C1 segment of cervical spinal cord (tissue), 14 donors: ENCODE measurements around the gene TRIM41.
"Not testable (repeated sequence)": the region's sequence is repeated elsewhere in the genome, so short reads cannot be mapped to it uniquely, and the experiment has no call there.

Experiments
- DNase-seq, 14 donors: peaks; one replicate each; lab custom pipeline; 2025; lab: John Stamatoyannopoulos, UW

TRIM41 gene

DNA sequence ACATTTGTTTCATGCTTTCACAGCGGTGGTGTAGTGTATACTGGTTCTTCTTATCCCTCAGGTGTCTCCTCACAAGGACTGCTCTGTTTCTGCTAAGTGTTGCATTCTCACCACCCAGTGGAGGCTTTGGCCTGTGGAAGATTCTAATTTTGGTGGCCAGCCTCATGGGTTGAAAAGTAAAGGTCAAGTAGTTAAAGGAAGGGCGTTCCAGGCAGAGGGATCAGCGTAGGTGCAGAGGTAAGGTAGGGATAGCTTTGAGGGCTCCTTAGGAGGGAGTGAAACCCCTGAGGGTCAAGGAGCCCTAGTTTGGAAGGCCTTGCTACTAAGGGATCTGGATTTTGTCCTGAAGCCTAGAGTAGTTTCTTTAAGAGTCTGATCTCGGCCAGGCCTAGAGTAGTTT, 25.2 kb downstream of the TRIM41 start:
- no peak for DNase-seq

DNA sequence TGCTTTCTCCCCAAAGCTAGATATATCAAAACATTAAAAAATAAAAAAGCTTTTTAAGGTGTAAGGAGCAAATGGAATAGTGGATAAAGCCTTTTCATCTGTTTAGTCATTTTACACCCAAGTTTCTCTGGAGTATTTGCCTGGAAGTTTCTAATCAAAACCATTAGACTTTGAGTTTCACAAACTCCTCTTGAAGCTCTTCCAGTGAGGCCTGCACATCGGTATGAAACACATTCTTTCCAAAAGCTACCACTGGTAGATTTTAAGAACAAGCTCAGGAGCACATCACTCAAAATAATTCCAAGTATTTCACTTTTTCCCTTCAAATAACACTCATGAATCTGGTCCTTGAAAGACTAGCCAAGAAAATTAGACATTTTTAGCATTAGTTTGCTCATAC, 32.2 kb downstream of the TRIM41 start:
- no peak for DNase-seq

DNA sequence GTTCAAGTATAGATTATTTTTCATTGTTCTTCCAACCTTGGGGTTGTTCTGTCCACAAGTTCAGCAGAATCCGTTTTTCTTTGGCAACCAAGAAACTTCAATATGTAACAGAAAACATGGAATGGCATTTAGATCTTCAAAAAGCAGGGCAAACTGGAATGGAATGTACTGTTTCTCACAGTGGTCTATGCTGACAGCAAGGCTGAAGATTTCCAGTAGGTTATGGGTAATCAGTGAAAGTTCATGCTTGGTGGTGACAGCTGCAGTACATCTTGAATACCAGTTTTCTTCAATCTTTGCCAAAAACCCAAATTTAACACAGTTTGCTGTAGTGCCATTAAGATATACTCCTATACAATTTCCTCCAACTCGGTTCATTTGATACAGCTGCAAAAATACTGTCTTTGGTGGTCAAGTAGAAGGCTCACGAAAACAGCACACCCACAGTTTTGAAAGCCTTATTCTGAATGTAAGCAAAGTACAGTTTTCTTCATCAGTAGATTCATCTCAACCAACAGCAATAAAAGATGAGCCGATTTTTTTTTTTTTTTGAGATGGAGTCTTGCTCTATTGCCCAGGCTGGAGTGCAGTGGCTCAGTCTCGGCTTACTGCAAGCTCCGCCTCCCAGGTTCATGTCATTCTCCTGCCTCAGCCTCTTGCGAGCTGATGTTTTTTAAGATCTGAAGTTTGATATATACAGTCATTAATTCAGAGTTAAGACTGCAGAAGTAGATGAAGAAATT, 32.9 kb downstream of the TRIM41 start:
- DNase-seq, result no peak

DNA sequence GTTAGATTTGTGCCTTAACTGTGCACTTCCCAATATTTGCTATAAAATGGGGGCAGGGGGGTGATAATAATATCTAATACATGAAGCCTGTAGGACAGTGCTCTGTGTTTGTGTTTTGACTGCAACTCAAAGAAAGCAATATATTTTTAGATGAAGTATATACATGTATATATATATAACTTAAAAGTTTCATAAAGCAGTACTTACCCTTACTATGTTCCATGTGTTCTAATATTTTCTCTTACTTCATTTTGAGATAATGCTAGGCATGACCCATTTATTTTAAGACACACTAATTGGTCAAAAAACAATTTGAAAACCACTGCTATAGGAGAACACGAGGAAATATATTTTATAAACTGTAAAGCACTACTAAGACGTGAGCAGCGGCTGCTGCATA, 35.5 kb downstream of the TRIM41 start:
- no peak for DNase-seq

DNA sequence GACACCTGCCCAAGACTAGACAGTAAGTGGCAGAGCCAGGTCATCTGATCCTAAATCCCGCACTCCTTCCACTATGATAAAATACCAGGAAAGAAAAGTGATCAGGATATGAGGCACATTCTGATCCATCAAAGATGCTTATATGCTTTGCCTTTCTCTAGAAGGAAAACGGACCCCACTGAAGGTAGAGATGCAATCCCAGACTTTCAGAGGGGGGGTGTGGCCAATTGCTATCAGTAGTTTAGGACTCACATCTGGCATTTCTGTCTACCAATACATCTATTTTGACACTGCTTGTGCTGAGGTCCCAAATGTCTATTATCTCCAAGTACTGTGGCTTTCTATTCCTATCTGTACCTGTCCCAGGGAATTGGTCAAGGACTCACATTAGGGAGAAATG, 36.2 kb downstream of the TRIM41 start:
- no peak for DNase-seq

DNA sequence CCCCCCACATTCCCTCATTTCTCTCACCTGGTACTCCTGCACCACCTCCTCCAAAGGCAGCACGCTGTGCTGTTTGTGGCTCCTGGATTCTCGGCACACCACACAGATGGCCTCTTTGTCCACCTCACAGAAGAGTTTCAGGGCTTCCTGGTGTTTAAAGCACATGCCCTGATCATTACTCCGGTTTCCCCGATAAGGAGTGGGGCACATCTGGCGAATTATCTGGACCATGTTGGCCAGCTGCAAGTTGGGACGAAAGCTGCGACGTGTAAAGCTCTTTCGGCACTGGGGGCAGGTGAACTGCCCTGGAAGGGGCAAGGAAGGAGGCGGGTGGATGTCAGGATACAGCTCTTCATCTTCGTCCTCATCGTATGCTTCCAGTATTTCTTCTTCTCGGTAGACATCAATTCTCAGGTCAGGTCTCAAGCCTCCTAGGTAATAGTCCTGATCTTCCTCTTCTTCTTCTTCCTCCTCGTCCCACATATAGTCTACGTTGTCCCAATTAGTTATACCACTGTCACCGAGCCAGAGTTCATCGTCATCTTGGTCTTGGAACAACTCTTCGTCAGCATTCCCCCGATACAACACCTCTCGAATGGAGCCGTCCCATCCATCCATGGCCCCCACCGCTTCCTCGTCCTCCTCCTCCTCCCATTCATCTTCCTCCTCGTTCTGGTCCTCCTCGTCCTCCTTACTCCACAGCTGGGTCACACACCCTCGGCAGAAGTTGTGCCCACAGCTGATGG, 37.1 kb downstream of the TRIM41 start:
- DNase-seq, result no peak

DNA sequence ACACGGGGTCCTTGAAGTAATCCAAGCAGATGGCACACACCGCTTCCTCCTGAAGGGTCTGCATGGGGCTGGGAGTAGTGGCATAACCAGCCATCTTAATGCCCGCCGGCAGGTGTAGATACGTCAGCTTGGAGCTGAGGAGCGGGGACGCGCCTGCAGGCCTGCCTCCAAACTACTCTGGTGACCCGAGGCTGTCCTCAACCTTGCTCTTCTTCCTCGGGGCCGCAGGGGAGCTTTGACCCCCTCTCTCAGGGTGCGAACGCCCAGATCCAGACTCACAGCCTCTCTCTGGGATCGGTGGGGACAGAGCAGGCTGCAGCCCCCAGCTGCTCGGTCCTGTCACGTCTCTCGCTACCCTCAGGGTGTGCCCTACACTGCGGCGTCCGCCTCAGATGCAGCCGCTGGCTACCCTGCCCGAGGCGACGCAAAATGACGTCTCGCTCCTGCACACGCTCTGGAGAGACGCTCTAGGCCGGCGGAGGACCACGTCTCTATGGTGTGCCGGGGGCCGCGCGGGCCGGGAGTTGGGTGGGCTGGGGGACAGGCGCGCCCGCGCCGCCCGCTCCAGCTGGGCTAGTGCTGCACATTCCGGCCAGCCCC, 37.7 kb downstream of the TRIM41 start, which contains the start of gene TRIM52:
Gene TRIM52, minus strand, starts transcription at position 424 of the 600 bp plus-strand sequence. Its CDS starts 330 bp downstream, at position 94.
- DNase-seq, result no peak

DNA sequence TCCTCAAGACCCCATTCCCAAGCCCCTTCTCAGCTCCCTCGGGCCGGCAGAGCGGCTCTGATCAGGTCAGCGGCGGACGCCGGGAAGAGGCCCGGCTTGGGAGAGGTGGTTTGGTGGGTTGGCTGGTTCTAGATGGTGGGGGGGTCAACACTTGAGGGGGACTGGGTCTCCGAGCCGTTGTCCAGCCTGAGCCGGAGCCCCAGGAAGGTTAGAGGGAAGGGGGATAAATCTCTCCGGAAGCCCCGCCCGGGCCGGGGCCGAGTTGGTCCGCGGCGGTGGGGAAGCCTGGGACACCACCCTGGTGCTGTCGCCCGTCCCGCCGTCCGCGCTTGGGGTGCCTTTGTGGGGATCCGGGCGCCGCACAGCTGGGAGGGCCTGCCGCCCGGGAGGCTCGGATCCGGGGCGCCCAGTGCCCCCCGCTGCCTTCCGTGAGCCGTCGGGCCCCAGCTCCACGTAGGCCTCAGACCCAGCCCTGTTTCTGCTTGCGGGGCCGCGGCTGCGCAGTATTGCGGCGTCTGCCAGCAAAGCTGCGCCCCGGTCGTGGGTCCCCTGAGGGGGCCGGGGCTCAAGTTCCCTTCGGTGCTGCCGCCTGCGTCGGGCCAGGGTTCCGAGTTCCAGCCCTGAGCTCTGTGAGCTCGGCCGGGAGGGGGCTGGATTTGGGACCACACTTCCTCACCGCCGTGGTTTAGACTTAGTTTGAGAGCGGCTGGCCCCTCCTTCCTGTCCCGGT, 38.4 kb downstream of the TRIM41 start:
- DNase-seq, result no peak

DNA sequence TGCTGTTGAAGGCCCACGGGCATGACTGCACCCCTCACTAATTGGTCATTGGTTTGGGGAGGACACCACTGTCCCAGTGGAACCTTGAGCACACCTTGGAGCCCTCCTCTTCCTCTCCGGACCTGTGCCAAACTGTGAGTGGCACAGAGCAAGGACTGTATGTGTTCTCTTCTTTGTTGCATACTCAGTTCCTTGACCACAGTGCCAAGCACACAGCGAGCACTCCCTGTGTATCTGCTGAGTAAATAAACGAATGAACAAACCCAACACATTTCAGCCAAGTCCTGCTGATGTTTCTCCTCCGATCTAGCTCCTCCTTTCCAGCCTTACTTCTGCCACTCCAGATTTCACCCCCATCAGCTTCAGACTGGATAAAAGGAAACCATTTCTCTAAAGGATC, 40.6 kb downstream of the TRIM41 start:
- no peak for DNase-seq

DNA sequence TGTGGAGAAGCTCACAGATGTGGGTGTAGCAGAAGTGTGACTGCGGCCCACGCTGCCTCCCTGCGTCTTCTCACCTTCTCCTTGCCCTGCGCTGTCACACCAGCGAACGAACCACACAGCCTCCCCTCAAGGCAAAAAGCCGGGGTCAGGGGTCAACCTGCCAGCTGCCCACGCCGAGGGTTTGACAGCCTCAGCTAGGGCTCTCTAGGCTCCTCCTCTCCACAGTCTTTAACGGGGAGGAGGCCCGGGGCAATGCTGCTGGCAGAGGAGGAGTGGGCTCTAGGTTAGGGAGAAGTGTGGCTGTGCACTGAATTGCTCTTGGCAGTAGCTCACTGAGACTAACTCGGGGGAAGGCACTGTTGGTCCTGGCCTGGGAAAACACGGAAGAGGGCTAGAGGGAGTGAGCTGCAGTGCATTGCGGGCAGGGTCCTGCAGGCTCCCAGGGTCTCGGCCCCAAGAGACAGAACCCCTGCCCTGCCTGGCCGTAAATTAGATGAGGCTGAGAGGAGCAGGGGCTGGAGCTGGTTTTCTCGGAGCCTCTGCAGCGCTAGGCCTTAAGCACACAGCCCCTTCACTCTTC, 42.1 kb downstream of the TRIM41 start:
- DNase-seq, result no peak

DNA sequence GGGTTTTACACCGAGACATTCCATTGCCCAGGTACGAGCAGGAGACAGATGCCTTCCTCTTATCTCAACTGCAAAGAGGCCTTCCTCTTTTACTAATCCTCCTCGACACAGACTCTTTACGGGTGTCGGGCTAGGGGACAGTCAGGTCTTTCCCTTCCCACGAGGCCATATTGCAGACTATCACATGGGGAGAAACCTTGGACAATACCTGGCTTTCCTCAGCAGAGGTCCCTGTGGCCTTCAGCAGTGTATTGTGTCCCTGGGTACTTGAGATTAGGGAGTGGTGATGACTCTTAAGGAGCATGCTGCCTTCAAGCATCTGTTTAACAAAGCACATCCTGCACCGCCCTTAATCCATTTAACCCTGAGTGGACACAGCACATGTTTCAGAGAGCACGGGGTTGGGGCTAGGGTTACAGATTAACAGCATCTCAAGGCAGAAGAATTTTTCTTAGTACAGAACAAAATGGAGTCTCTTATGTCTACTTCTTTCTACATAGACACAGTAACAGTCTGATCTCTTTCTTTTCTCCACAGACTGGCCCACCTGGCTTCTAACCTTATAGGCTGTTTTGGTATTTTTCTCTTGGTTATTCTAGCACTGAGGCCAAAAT, 44.3 kb downstream of the TRIM41 start:
- not testable (repeated sequence) for DNase-seq

DNA sequence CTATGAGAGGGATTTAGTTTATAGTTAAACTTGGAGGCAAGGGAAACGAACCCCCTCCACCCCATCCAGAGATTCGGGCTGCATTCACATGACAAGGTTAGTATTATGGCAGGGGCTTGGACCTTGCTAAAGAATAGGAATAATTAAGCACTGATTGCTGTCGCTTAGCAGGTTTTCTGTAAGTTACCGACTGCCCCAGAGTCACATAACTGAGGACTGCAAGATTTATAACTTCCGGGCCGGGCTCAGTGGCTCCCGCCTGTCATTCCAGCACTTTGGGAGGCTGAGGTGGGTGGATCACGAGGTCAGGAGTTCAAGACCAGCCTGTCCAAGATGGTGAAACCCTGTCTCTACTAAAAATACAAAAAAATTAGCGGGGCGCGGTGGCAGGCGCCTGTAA, 44.8 kb downstream of the TRIM41 start:
- not testable (repeated sequence) for DNase-seq

DNA sequence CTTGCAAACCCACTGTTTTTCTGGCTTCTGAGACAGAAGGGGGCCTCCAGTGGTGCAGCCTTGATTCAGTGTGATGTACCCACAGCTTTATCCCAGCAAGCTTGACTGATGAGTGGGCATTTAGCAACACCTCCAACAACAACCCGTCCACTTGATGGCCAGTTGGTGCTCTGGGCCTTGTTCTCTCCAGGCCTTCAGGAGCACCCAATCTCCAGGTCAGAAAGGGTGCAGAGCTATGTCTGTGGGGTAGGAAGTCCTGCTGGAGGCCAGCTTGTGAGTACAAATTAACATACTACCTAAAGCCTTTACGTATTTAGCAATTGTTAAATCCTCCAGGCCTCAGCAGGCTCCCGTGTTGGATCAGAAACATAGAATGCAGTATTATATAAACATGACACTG, 48.0 kb downstream of the TRIM41 start:
- DNase-seq, result no peak

DNA sequence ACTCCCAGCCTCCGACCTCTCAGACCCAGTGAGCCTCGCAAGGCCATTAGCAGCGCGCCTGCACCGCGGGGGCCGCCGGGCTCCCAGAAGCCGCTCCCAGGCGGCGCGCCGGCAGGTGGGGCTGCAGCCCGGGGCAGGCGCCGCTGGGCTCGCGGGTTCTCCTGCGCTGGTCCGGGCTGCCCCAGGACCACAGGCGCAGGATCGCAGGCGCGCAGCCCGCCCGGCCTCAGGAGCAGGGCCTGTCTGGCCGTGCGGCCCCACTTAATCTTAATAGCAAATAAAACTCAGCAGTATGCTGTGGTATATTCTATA, 50.3 kb downstream of the TRIM41 start:
- DNase-seq, result not testable (repeated sequence)

DNA sequence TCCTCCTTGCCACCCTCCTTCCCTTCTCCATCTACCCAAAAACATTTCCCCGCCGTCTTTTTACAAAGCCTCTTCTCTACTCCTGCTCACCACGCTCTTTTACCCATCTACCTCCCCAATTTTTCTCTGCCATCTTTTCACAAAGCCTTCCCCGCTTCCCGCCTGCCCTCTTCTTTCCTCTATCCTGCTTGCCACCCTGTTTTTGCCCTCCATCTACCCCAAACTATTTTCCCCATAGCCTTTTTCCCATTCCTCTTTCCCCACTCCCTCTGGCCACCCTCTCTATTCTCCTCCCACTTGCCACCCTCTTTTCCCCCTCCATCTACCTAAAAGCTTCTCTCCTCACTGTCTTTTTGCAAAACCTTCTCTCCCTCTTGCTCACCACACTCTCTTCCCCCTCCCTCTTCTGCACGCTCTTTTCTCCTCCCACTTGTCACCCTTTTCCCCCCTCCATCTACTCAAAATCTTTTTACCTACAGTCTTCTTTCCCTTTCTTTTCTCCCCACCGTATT, 57.2 kb downstream of the TRIM41 start:
- no peak for DNase-seq

DNA sequence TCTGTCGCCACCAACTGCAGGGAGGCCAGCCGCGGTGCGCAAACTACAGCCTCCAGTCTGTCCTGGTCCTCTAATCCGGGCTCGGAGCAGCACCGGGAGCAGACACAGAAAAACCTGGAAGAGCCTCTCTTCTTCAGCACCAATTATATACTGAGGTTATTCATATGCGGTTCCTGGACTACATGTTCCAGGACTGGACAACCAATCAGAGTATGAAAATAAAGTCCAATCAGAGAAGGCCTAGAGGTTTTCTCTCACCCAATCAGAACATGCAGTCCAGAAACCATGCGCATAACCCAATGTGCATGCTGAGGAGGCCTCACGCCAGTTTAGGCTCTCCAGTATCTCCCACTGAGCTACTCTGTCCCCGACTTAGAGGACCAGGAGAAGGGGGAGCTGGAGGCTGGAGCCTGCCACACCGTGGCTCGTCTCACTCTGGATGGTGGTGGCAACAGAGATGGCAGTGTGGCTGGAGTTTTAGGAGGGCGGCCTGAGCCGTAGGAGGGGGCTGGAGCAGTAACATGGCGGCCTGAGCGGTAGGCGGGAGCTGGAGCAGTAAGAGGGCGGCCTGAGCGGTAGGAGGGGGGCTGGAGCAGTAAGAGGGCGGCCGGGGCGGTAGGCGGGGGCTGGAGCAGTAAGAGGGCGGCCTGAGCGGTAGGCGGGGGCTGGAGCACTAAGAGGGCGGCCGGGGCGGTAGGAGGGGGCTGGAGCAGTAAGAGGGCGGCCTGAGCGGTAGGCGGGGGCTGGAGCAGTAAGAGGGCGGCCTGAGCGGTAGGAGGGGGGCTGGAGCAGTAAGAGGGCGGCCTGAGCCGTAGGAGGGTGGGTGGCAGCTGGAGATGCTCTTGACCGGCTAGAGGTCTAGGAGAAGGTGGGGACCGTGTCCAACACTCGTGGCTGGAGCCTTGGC, 58.2 kb downstream of the TRIM41 start:
- no peak for DNase-seq

DNA sequence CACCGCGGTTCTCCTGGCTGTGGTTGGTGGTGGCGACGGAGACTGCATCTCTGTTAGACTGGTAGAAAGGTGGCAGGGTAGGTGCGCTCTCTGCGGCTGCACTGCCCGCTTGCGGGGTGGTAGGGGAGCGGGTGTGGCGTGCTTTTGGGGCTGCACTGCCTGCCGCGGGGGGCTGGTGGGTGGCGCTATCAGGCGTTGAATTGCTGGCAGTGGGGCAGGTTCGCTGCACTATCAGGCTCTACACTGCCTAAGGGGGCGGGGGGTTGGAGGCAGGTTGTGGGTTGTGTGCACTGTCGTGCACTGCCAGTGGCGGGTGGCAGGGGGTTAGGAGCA, 58.9 kb downstream of the TRIM41 start:
- no peak for DNase-seq

DNA sequence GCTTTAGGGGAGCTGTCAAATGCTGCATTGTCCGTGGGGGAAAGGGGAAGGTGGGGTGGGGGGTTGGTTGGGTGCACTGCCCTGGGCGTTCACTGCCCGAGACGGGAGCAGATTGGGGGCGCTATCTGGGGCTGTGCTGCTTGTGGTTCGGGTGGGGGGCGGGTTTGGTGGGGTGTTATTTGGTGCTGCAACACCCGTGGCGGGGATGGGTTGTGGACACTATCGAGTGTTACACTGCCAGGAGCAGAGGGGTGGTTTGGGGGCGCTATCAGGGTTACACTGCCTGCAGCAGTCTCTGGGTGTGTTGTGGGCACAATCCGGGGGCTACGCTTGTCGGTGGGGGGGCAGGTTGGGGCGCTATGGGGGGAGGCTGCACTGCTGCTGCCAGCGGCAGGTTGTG, 59.3 kb downstream of the TRIM41 start:
- DNase-seq, result not testable (repeated sequence)

DNA sequence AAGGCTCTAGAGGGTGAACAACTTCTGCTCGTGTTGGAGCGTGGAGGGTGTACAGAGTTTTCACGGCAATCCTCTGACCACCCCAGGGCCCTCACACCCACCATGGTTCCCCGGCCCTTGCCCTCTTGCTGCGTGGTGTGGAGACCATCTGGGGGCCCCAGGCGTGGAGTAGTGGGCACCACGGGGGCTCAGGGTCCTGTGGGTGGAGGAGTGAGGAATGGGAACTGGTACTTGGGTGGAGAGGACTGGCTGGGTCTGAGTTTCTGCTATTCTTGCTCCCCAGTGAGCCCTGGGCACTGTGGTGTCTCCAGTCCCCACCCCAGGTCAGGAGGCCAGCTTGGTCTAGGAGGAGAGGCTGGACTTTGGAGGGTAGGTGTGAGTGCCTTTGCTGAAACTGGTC, 59.8 kb downstream of the TRIM41 start:
- DNase-seq, result no peak

DNA sequence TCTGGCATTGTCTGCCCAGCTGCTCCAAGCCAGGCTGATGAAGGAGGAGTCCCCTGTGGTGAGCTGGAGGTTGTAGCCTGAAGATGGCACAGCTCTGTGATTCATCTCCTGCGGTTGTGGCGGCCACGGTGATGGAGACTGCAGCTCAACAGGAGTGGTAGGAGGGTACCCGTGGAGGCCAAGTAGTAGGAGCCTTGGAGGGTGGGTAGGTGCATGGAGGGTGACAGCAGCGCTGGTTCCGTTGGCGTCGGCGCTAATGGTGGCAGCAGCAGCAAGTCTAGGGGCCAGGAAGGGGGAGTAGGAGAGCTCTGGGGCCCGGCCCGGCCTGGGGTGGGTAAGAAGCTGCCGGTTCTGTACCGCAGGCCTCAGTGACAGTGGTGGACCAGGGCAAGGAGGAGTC, 60.3 kb downstream of the TRIM41 start:
- no peak for DNase-seq
